ENCODE results near the gene OXSR1. TPM values are rescaled to one million over a fixed set of nuclear protein-coding genes. Genes with fewer than 3 reads are reported as not detected.

Gene OXSR1
- total and polyA plus RNA-seq, 2 experiments from 2014 or later = 16.0 to 41.1 TPM

DNA sequence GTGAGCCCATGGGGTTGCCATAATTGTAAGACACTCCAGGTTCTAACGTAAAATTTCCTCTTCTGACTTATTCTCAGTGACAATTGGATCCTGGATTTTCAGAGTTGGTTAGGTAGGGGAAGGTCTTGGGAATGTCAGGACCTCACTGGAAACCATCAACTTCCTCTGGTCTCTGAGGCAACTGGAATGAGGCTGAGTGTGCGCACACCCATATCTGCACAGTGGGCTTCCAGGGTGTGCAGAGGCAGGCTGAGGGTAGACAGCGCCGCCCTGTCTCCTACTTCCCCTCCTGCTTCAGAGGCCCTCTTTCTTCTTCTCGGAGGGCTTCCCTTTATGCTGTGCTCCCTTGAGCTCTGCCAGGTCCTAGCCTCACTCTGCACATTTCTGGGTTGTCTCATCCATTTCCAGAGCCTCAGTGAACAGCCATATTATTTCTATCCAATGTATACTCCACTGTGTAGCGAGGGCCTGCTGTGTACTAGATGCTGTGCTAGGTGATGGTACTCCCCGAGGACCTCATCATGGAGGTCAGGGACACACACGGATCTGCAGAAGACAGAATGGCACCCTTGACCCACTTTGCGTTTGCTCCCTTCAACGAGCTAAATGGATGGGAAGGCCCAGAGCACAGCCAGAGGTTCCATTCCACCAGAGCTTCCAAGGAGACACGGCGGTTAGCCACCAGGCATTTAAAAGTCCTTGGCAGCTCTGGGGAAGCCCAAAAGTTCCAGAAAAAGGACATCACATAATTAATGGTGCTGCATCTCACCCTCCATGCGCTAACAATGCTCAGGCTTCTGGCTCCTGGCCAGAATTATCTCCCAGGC is 46.7 kb upstream of the OXSR1 start:
- Mint-ChIP-seq H3K27ac (no peak overlapping the region), H3K36me3 (ENCODE audit: low read depth) (peaks cover 22% of the 10 kb centered on the region), H3K27me3 (ENCODE audit: insufficient read depth, low read depth, poor library complexity) (peaks cover 22% of the 10 kb centered on the region), H3K4me1 (no peaks in the 10 kb centered on the region), H3K9me3 (no peaks in the 10 kb centered on the region; the same call in 2 of the 3 replicates), H3K4me3 (no peak overlapping the region)
- Histone ChIP-seq H2AFZ (no peak overlapping the region), H3K36me3 (ENCODE audit: insufficient read depth) (no peaks in the 10 kb centered on the region), H3K4me1 (ENCODE audit: insufficient read depth) (no peaks in the 10 kb centered on the region), H4K20me1 (replicated peaks; ENCODE audit: insufficient read depth) (no peaks in the 10 kb centered on the region; the same call in 1 of the 2 replicates), H3K27ac (ENCODE audit: low read depth) (no peak overlapping the region), H3K4me2 (no peak overlapping the region), H3F3A (replicated peaks; ENCODE audit: low read depth) (no peaks in the 10 kb centered on the region), H3K79me2 (replicated peaks; ENCODE audit: insufficient read depth) (no peaks in the 10 kb centered on the region), H3K9me2 (ENCODE audit: insufficient read depth) (no peaks in the 10 kb centered on the region), H3K27me3 (ENCODE audit: insufficient read depth) (no peaks in the 10 kb centered on the region), H3K4me3 (no peak overlapping the region)
- no peak for DNase-seq (ENCODE audit: low spot score)
- no peak for ATAC-seq
- TF ChIP-seq NANOG (IDR thresholded peaks at IDR 0.05; ENCODE audit: borderline replicate concordance) (no peak), CREB1 (CRISPR knock-in tag; IDR thresholded peaks at IDR 0.05; ENCODE audit: low read depth) (no peak), STAT1 (IDR thresholded peaks at IDR 0.05; ENCODE audit: unreplicated experiment) (no peak), EZH2 (IDR thresholded peaks at IDR 0.05; ENCODE audit: low read depth, unreplicated experiment) (no peak), ZNF114 (CRISPR knock-in tag; IDR thresholded peaks at IDR 0.05) (no peak), JUNB (IDR thresholded peaks at IDR 0.05; ENCODE audit: unreplicated experiment) (no peak)
- TF ChIP-seq, protein P1, sequence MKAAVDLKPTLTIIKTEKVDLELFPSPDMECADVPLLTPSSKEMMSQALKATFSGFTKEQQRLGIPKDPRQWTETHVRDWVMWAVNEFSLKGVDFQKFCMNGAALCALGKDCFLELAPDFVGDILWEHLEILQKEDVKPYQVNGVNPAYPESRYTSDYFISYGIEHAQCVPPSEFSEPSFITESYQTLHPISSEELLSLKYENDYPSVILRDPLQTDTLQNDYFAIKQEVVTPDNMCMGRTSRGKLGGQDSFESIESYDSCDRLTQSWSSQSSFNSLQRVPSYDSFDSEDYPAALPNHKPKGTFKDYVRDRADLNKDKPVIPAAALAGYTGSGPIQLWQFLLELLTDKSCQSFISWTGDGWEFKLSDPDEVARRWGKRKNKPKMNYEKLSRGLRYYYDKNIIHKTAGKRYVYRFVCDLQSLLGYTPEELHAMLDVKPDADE (IDR thresholded peaks at IDR 0.05) = no peak
- TF ChIP-seq, protein P2, sequence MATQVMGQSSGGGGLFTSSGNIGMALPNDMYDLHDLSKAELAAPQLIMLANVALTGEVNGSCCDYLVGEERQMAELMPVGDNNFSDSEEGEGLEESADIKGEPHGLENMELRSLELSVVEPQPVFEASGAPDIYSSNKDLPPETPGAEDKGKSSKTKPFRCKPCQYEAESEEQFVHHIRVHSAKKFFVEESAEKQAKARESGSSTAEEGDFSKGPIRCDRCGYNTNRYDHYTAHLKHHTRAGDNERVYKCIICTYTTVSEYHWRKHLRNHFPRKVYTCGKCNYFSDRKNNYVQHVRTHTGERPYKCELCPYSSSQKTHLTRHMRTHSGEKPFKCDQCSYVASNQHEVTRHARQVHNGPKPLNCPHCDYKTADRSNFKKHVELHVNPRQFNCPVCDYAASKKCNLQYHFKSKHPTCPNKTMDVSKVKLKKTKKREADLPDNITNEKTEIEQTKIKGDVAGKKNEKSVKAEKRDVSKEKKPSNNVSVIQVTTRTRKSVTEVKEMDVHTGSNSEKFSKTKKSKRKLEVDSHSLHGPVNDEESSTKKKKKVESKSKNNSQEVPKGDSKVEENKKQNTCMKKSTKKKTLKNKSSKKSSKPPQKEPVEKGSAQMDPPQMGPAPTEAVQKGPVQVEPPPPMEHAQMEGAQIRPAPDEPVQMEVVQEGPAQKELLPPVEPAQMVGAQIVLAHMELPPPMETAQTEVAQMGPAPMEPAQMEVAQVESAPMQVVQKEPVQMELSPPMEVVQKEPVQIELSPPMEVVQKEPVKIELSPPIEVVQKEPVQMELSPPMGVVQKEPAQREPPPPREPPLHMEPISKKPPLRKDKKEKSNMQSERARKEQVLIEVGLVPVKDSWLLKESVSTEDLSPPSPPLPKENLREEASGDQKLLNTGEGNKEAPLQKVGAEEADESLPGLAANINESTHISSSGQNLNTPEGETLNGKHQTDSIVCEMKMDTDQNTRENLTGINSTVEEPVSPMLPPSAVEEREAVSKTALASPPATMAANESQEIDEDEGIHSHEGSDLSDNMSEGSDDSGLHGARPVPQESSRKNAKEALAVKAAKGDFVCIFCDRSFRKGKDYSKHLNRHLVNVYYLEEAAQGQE (IDR thresholded peaks at IDR 0.05; ENCODE audit: unreplicated experiment) = no peak

DNA sequence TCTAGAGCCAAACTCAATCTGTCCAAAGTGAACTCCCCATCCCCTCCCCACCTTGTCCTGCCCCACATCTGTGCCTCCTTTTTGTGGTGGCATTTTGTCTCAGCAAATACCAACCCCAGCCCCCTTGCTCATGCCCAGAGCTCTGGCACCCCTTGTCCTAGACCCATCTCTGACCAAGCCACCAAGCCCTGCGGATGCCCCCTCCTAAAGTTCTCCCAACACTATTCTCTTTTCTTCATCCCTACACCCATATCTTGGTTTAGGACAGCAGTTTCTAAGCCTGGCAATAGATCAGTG is 46.1 kb upstream of the OXSR1 start:
- Histone ChIP-seq H3K27ac (ENCODE audit: low read depth) (no peak overlapping the region), H3K27me3 (ENCODE audit: insufficient read depth) (no peaks in the 10 kb centered on the region), H3K9me2 (ENCODE audit: insufficient read depth) (no peaks in the 10 kb centered on the region), H3K79me2 (replicated peaks; ENCODE audit: insufficient read depth) (no peaks in the 10 kb centered on the region), H2AFZ (no peak overlapping the region), H4K20me1 (replicated peaks; ENCODE audit: insufficient read depth) (no peaks in the 10 kb centered on the region; the same call in 1 of the 2 replicates), H3K4me1 (ENCODE audit: insufficient read depth) (no peaks in the 10 kb centered on the region), H3K4me3 (no peak overlapping the region), H3K4me2 (no peak overlapping the region), H3K36me3 (ENCODE audit: insufficient read depth) (no peaks in the 10 kb centered on the region; the same call in 1 of the 2 replicates), H3F3A (replicated peaks; ENCODE audit: low read depth) (no peaks in the 10 kb centered on the region)
- Mint-ChIP-seq H3K4me1 (no peaks in the 10 kb centered on the region), H3K36me3 (ENCODE audit: low read depth) (peaks cover 23% of the 10 kb centered on the region), H3K4me3 (no peak overlapping the region), H3K27me3 (ENCODE audit: insufficient read depth, low read depth, poor library complexity) (peaks cover 21% of the 10 kb centered on the region), H3K27ac (no peak overlapping the region), H3K9me3 (no peaks in the 10 kb centered on the region; the same call in 2 of the 3 replicates)
- ATAC-seq (no peak), DNase-seq (ENCODE audit: low spot score) (no peak)
- TF ChIP-seq EZH2 (IDR thresholded peaks at IDR 0.05; ENCODE audit: low read depth, unreplicated experiment) (no peak), STAT1 (IDR thresholded peaks at IDR 0.05; ENCODE audit: unreplicated experiment) (no peak), EZH2phosphoT487 (IDR thresholded peaks at IDR 0.05; ENCODE audit: unreplicated experiment) (no peak), CREB1 (CRISPR knock-in tag; IDR thresholded peaks at IDR 0.05; ENCODE audit: low read depth) (no peak), NANOG (IDR thresholded peaks at IDR 0.05; ENCODE audit: borderline replicate concordance) (no peak)
- TF ChIP-seq, protein P3, sequence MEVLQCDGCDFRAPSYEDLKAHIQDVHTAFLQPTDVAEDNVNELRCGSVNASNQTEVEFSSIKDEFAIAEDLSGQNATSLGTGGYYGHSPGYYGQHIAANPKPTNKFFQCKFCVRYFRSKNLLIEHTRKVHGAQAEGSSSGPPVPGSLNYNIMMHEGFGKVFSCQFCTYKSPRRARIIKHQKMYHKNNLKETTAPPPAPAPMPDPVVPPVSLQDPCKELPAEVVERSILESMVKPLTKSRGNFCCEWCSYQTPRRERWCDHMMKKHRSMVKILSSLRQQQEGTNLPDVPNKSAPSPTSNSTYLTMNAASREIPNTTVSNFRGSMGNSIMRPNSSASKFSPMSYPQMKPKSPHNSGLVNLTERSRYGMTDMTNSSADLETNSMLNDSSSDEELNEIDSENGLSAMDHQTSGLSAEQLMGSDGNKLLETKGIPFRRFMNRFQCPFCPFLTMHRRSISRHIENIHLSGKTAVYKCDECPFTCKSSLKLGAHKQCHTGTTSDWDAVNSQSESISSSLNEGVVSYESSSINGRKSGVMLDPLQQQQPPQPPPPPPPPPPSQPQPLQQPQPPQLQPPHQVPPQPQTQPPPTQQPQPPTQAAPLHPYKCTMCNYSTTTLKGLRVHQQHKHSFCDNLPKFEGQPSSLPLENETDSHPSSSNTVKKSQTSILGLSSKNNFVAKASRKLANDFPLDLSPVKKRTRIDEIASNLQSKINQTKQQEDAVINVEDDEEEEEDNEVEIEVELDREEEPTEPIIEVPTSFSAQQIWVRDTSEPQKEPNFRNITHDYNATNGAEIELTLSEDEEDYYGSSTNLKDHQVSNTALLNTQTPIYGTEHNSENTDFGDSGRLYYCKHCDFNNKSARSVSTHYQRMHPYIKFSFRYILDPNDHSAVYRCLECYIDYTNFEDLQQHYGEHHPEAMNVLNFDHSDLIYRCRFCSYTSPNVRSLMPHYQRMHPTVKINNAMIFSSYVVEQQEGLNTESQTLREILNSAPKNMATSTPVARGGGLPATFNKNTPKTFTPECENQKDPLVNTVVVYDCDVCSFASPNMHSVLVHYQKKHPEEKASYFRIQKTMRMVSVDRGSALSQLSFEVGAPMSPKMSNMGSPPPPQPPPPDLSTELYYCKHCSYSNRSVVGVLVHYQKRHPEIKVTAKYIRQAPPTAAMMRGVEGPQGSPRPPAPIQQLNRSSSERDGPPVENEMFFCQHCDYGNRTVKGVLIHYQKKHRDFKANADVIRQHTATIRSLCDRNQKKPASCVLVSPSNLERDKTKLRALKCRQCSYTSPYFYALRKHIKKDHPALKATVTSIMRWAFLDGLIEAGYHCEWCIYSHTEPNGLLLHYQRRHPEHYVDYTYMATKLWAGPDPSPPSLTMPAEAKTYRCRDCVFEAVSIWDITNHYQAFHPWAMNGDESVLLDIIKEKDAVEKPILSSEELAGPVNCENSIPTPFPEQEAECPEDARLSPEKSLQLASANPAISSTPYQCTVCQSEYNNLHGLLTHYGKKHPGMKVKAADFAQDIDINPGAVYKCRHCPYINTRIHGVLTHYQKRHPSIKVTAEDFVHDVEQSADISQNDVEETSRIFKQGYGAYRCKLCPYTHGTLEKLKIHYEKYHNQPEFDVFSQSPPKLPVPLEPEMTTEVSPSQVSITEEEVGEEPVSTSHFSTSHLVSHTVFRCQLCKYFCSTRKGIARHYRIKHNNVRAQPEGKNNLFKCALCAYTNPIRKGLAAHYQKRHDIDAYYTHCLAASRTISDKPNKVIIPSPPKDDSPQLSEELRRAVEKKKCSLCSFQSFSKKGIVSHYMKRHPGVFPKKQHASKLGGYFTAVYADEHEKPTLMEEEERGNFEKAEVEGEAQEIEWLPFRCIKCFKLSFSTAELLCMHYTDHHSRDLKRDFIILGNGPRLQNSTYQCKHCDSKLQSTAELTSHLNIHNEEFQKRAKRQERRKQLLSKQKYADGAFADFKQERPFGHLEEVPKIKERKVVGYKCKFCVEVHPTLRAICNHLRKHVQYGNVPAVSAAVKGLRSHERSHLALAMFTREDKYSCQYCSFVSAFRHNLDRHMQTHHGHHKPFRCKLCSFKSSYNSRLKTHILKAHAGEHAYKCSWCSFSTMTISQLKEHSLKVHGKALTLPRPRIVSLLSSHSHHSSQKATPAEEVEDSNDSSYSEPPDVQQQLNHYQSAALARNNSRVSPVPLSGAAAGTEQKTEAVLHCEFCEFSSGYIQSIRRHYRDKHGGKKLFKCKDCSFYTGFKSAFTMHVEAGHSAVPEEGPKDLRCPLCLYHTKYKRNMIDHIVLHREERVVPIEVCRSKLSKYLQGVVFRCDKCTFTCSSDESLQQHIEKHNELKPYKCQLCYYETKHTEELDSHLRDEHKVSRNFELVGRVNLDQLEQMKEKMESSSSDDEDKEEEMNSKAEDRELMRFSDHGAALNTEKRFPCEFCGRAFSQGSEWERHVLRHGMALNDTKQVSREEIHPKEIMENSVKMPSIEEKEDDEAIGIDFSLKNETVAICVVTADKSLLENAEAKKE (CRISPR knock-in tag; IDR thresholded peaks at IDR 0.05) = no peak
